Fibroblast of mammary gland (primary cell): ENCODE results near the gene FKBP2.

Experiments used
- DNase-seq: peaks from one replicate; pipeline ENCODE4 v3.0.0-alpha.2; 2010; ENCODE audit warnings: low read depth
- H3K4me3 ChIP-seq: 2 replicates; pipeline ENCODE4 v1.5.1; 2011; ENCODE audit warnings: low read depth, mild to moderate bottlenecking, low read length, moderate library complexity; ENCODE audit not compliant: control insufficient read depth
- TF ChIP-seq, protein P1 (sequence below): conservative IDR thresholded peaks from 2 replicates; pipeline ENCODE4 v1.5.1; 2011; ENCODE audit warnings: low read depth, low read length, inconsistent platforms; ENCODE audit not compliant: control insufficient read depth, insufficient read depth

FKBP2 gene

DNA sequence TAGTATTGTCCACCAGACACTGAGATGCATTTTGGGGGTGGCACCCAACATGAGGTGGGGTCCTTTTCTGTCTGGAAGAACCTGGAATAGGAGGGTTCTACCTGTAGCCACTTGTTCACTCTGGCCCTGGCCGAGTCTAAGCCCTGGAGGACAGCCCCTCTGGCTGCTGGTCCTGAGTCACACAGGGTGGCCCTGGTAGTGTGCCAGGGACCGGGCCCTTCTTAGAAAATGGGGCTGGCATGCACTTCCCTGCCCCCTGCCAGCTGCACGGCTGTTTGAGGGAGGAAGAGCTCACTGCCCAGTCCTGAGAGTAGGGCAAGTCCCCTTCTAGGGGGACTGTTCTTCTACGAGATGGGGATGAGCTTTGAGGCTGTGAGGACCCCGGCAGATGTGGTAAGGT, 12.6 kb downstream of the FKBP2 start:
- TF ChIP-seq, protein P1, sequence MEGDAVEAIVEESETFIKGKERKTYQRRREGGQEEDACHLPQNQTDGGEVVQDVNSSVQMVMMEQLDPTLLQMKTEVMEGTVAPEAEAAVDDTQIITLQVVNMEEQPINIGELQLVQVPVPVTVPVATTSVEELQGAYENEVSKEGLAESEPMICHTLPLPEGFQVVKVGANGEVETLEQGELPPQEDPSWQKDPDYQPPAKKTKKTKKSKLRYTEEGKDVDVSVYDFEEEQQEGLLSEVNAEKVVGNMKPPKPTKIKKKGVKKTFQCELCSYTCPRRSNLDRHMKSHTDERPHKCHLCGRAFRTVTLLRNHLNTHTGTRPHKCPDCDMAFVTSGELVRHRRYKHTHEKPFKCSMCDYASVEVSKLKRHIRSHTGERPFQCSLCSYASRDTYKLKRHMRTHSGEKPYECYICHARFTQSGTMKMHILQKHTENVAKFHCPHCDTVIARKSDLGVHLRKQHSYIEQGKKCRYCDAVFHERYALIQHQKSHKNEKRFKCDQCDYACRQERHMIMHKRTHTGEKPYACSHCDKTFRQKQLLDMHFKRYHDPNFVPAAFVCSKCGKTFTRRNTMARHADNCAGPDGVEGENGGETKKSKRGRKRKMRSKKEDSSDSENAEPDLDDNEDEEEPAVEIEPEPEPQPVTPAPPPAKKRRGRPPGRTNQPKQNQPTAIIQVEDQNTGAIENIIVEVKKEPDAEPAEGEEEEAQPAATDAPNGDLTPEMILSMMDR: no peak
- no peak for DNase-seq
- no peak overlapping the region for H3K4me3 ChIP-seq

DNA sequence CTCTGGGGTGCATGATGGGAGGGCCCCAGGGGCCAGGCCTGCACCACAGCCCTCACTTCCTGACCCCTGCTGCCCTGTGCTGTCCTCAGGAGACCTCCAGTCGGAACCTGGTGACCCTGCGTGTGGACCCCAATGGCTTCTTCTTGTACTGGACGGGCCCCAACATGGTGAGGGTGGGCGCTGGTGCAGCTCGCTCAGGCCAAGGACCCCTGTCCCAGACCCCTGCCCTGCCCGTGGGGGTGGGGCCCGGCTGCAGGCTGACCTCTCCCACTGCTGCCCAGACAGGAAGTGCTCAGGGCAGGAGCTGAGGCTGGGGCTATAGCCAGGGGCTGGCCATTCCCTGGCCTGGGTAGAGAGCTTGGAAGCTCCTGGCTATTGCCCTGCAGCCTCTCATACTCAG, 13.4 kb downstream of the FKBP2 start:
- no peak for DNase-seq
- no peak overlapping the region for H3K4me3 ChIP-seq
- TF ChIP-seq, protein P1: no peak

GRCh38 chr11:64255135-64256128, 14.5 kb downstream of the FKBP2 start:
- no peak for DNase-seq
- no peak overlapping the region for H3K4me3 ChIP-seq
- TF ChIP-seq, protein P1: no peak

DNA sequence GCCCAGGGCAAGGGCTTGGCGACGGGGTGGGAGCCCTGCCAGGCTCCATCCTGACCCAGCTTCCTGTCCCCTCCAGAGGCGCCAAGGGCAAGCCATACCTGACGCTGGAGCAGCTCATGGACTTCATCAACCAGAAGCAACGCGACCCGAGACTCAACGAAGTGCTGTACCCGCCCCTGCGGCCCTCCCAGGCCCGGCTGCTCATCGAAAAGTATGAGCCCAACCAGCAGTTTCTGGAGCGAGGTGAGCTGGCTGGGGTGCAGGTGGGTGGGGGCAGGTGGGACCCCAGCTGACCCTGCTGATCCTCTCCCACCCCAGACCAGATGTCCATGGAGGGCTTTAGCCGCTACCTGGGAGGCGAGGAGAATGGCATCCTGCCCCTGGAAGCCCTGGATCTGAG, 15.4 kb downstream of the FKBP2 start:
- TF ChIP-seq, protein P1: no peak
- no peak overlapping the region for H3K4me3 ChIP-seq
- no peak for DNase-seq

DNA sequence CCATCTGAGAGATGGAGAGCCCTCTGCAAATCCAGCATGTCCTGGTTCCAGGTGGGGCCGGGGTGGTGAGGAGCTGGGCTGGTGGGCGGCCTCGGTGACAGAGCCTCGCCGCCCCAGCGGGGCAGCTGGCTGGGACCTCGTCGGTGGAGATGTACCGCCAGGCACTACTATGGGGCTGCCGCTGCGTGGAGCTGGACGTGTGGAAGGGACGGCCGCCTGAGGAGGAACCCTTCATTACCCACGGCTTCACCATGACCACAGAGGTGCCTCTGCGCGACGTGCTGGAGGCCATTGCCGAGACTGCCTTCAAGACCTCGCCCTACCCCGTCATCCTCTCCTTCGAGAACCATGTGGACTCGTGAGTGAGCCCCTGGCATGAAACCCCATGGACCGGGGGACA, 17.5 kb downstream of the FKBP2 start:
- no peak for DNase-seq
- TF ChIP-seq, protein P1: no peak
- no peak overlapping the region for H3K4me3 ChIP-seq

- TF ChIP-seq, protein P1: no peak
- no peak for DNase-seq
- no peak overlapping the region for H3K4me3 ChIP-seq
These were observed 18.1 kb downstream of the FKBP2 start for GRCh38 chr11:64258946-64259532.
